Measurements from ENCODE around the gene LY9.
"Not testable (repeated sequence)": the region's sequence is repeated elsewhere in the genome, so short reads cannot be mapped to it uniquely, and the experiment has no call there.

Gene LY9

GRCh38 chr1:160863061-160863773 is 67.2 kb downstream of the LY9 start:
- TF ChIP-seq CTCF (IDR thresholded peaks at IDR 0.05; ENCODE audit: insufficient read depth, low read depth, low read length, missing control alignments), result no peak
- H3K4me3 ChIP-seq (ENCODE audit: low read length), result no peak overlapping the region
- no peak for DNase-seq (ENCODE audit: low read depth)

DNA sequence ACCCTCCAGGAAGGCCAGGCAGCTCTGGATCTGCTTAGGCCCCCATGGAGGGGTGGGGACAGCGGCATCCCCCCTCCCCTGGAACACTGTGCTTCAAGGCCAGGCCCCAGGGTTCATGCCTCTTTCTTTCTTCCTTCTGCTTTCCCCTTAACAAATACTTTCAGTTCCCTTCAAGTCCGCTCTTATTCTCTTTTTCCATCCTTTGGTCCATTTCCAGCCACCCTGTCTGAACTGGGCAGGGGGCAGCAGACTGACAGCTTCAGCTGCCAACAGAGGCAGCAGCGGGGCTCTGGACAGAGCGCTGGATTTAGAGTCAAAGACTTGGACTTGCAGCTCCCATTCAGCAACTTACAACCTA is 67.8 kb downstream of the LY9 start:
- TF ChIP-seq CTCF (IDR thresholded peaks at IDR 0.05; ENCODE audit: insufficient read depth, low read depth, low read length, missing control alignments), result no peak
- no peak overlapping the region for H3K4me3 ChIP-seq (ENCODE audit: low read length)
- no peak for DNase-seq (ENCODE audit: low read depth)

DNA sequence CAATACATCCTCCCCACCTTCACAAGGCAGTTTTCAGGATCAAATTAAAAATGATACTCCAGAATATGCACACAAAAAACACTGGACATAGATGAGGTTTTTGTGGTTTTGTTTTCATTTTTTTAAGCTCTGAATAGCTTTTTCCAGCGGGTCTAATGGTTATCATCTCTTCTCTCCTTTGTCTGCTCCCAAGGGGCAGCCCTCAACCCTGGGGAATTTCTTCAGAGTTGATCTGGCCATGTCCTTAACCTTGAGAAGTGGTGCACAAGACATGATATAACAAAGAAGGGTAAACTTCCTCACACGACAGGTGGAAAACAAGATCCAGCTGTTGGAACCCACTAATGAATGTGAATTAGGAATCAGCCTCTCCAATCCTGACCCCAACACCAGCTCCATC is 68.2 kb downstream of the LY9 start:
- no peak for TF ChIP-seq CTCF (IDR thresholded peaks at IDR 0.05; ENCODE audit: insufficient read depth, low read depth, low read length, missing control alignments)
- no peak for DNase-seq (ENCODE audit: low read depth)
- H3K4me3 ChIP-seq (ENCODE audit: low read length), result no peak overlapping the region

DNA sequence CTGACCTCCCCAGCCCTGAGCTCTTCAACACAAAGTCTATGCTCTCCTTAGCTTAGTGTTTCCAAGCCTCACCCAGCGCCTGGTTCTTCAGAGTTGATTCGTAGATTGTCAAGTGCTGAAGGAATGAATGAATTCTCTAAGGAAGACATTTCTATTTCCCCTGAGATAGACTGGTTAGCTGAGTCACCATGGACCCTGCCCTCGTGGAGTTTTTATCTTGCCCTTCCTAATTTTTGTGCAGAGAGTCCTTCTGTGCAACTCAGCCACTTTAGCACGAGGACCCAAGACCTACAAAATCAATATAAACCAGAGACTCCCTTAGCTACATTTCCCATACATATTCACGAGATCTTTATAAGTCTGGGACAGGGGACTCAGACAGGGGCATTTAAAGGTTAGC is 69.4 kb downstream of the LY9 start:
- no peak overlapping the region for H3K4me3 ChIP-seq (ENCODE audit: low read length)
- no peak for DNase-seq (ENCODE audit: low read depth)
- TF ChIP-seq CTCF (IDR thresholded peaks at IDR 0.05; ENCODE audit: insufficient read depth, low read depth, low read length, missing control alignments), result no peak

GRCh38 chr1:160866001-160866694 is 70.2 kb downstream of the LY9 start:
- no peak for TF ChIP-seq CTCF (IDR thresholded peaks at IDR 0.05; ENCODE audit: insufficient read depth, low read depth, low read length, missing control alignments)
- H3K4me3 ChIP-seq (ENCODE audit: low read length), result no peak overlapping the region
- DNase-seq (ENCODE audit: low read depth), result no peak

DNA sequence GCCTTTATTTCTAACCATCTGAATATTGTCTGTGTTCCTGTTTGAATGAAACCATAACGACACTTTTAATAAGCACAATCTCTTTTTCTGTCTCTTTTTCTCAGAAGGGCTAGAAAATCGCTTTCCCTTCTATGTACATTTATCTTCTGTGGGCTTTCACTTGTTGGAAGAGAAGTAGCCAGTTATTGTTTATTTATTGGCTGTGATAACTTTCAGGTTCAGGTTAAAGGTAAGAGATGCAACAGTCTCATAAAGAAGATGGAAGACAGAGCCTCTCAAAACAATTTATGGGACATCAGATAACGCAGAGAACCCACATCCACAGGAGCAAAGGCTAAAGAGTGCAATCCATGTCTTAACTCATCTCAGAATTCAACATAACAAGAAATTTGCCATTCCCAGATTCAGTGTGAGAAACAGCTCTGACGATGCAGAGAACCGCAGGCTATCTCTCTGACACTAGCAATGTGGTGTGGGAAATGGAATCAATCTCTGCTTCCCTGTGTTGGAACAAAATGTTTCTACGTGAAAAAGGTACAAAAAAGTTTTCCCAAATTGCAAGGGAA is 70.8 kb downstream of the LY9 start:
- no peak overlapping the region for H3K4me3 ChIP-seq (ENCODE audit: low read length)
- no peak for TF ChIP-seq CTCF (IDR thresholded peaks at IDR 0.05; ENCODE audit: insufficient read depth, low read depth, low read length, missing control alignments)
- DNase-seq (ENCODE audit: low read depth), result no peak

- not testable (repeated sequence) for H3K4me3 ChIP-seq (ENCODE audit: low read length); DNase-seq (ENCODE audit: low read depth)
Observed at GRCh38 chr1:160867651-160868050, 71.7 kb downstream of the LY9 start.

Measured in epithelial cell of esophagus (primary cell).